A673 (cell line): ENCODE results near the gene SEPSECS.

Experiments
- CTCF ChIP-seq: fragments of 300-800, 200-600 bp; sonication (generic); conservative IDR thresholded peaks from 2 replicates; pipeline ENCODE4 v1.5.1; 2017; ENCODE audit warnings: low read depth, mild to moderate bottlenecking, antibody characterized with exemption, low read length, moderate library complexity, mixed read lengths
- EZH2 ChIP-seq: fragments of 200-600 bp; sonication (generic); IDR thresholded peaks from 2 replicates; pipeline ENCODE4 v1.6.1; 2017; ENCODE audit warnings: borderline replicate concordance, low read depth, mild to moderate bottlenecking, mixed read lengths, antibody characterized with exemption, low read length; ENCODE audit not compliant: poor library complexity, severe bottlenecking

DNA sequence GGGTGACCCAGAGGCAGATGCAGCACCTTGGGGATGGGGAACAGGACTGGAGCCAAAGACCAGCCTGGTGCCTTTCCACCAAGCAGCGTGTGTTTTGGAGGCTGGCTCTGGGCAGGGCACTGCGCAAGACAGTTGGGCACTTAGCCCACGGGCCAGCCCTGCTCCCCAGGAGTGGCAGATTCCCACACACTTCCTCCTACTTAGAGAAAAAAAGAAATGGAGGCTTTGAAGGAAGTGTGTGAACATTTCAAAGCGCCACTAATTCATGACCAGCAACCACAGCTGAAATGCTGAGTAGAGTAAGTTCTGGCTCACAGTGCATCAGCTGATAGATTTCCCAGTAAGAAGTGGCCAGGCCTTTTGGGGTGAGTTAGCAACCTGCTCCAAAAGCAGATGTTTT lies 74.6 kb downstream of the SEPSECS start:
- TF ChIP-seq EZH2: no peak
- TF ChIP-seq CTCF: no peak
